PFSK-1 (cell line): ENCODE measurements around the gene NOL6.

Experiments used
- POLR2AphosphoS5 ChIP-seq: IDR thresholded peaks from 2 replicates; pipeline ENCODE4 v1.6.1; 2012; ENCODE audit warnings: low read depth, mild to moderate bottlenecking, control low read depth, low read length, moderate library complexity
- TAF1 ChIP-seq: IDR thresholded peaks from 2 replicates; pipeline ENCODE4 v1.6.1; 2012; ENCODE audit warnings: low read length, control low read depth, borderline replicate concordance; ENCODE audit not compliant: insufficient read depth

DNA sequence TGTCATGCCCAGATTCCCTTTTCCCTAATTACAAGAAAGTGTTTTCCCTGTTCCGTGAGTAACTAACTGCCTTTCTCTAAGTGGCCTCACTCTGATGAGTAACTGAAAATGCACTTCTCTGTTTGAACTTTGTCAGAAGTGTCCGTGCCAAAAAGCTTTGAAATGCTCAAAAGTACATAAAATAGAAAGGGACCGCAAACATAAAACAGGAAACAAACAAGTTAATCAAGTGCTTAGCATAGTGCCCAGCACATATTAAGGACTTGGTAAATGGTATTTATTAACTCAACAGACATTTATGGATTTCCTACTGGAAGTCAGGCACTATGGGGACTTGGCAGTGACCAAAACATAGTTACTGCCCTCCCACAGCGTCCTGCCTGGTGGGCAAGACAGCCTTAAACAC, 48.6 kb downstream of the NOL6 start:
- TF ChIP-seq POLR2AphosphoS5 (no peak), TAF1 (no peak)
